Lower lobe of right lung (tissue), 2 donors: ENCODE measurements around the gene LRCH4. TPM values are rescaled to one million over a fixed set of nuclear protein-coding genes. Genes with fewer than 3 reads are reported as not detected.
A peak's percentile ranks its signal among the peaks of the same experiment; 100 is the strongest.

Source experiments
- ATAC-seq, 2 donors: fragments of 200-7000 bp; cut with Tn5 transposase; one replicate each; pipeline ENCODE4 v1.9.1; 2020 to 2022; ENCODE audit warnings: mild to moderate bottlenecking in 2 of 2, moderate library complexity in 2 of 2
- DNase-seq: peaks from one replicate; pipeline ENCODE4 v3.0.0-alpha.2; 2020
- H3K27ac ChIP-seq: fragments of 200-600 bp; one replicate; pipeline ENCODE4 v1.8.0; 2022
- H3K27me3 ChIP-seq: fragments of 200-600 bp; one replicate; pipeline ENCODE4 v1.8.0; 2022; ENCODE audit warnings: low read depth
- H3K36me3 ChIP-seq: fragments of 200-600 bp; one replicate; pipeline ENCODE4 v1.8.0; 2022; ENCODE audit warnings: mild to moderate bottlenecking
- H3K4me1 ChIP-seq: fragments of 200-600 bp; one replicate; pipeline ENCODE4 v1.8.0; 2022
- H3K4me3 ChIP-seq: fragments of 200-600 bp; one replicate; pipeline ENCODE4 v1.8.0; 2022; ENCODE audit warnings: mild to moderate bottlenecking
- H3K9me3 ChIP-seq: fragments of 200-600 bp; one replicate; pipeline ENCODE4 v1.8.0; 2022
- intact Hi-C: fragments of 100-400 bp; cut with DNase I; formaldehyde crosslinking; loops from one replicate; pipeline ENCODE4 v1.11.0; 2022
- total RNA-seq: library from RNA; stranded (reverse); fragmentation: NEBNext Ultra II Directional; extraction: Animal tissue kit (Norgen Biotek cat#: 25700); gene quantifications from one replicate; pipeline ENCODE4 v1.2.1, GENCODE V29; 2021
- TF ChIP-seq, protein P1 (sequence below): fragments of 200-600 bp; IDR thresholded peaks from one replicate; pipeline ENCODE4 v1.8.0; 2022; ENCODE audit warnings: antibody characterized with exemption, mild to moderate bottlenecking
- donor health status: DM: no; HTN: yes; CAD: no; lungs with severe emphysema.

LRCH4 gene
- total RNA-seq, 1 donor from 2014 or later, result 80.3 TPM

DNA sequence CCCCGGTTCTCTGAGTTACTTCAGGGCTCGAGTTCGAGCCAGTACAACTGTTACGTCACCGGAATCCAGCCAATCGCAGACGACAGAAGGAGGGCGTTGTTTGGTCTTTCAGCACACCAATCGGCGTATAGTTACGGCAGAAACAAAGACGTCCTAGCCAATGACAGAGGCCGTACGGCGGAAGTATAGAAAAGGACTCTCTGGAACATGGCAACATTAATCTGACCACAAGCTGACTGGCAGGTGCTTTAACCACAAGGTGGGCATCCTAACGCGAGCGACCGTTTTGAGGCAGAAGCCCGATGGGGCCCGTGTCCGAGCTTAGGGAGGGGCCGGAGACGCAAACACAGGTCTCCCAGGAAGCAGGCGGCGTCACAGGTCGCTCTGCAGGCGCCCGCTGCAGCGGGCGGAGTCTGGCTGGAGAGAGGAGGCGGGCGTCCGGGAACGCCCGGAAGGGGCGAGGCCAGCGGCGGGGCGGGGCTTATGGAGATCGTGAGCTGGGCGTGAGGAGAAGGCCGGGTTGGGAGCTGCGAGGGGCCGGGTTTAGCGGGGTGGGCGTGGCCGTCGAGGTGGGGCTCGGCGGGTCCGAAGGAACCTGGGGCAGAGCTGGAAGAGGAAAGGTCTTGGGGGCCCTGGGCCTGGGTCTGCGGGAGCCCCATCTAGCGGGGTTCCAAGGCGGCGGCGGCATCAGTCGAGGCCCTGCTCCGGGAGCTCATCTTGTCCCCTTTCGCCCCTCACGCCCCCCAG lies 26.2 kb upstream of the LRCH4 start, which contains the start of gene MOSPD3:
MOSPD3 (plus strand) TSS at position 558 of the 747 bp plus-strand sequence. CDS start 252 bp downstream, outside the sequence.
- peak within 1 kb of the TSS; percentile 96 for H3K27ac ChIP-seq
- TF ChIP-seq, protein P1, sequence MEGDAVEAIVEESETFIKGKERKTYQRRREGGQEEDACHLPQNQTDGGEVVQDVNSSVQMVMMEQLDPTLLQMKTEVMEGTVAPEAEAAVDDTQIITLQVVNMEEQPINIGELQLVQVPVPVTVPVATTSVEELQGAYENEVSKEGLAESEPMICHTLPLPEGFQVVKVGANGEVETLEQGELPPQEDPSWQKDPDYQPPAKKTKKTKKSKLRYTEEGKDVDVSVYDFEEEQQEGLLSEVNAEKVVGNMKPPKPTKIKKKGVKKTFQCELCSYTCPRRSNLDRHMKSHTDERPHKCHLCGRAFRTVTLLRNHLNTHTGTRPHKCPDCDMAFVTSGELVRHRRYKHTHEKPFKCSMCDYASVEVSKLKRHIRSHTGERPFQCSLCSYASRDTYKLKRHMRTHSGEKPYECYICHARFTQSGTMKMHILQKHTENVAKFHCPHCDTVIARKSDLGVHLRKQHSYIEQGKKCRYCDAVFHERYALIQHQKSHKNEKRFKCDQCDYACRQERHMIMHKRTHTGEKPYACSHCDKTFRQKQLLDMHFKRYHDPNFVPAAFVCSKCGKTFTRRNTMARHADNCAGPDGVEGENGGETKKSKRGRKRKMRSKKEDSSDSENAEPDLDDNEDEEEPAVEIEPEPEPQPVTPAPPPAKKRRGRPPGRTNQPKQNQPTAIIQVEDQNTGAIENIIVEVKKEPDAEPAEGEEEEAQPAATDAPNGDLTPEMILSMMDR, result no peak
- peaks cover 9% of the 10 kb centered on the region for H3K36me3 ChIP-seq
- H3K4me3 ChIP-seq, result peak within 1 kb of the TSS; percentile 84
- H3K27me3 ChIP-seq, result no peaks in the 10 kb centered on the region
- intact Hi-C loops, result no loop called here
- DNase-seq (peak; percentile 98), ATAC-seq (peak; percentile 98 to 99)
- no peaks in the 10 kb centered on the region for H3K9me3 ChIP-seq
- peaks cover 12% of the 10 kb centered on the region for H3K4me1 ChIP-seq

DNA sequence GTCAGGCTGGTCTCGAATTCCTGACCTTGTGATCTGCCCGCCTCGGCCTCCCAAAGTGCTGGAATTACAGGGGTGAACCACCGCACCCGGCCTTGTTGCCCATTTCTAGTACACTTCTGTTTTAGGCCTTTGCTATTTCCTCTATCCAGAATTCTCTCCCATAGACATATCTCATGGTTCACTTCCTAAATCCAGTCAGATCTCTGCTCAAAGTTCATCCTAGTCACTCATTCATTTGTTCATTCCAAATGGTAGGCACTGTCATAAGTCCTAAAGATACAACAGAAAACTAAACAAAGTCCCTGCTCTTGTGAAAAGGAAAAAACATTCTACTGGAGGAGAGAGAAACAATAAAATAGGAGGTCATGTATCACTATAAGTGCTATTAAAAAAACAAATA lies 24.0 kb upstream of the LRCH4 start:
- H3K4me1 ChIP-seq, result peaks cover 20% of the 10 kb centered on the region
- no peaks in the 10 kb centered on the region for H3K9me3 ChIP-seq
- ATAC-seq (no peak), DNase-seq (no peak)
- TF ChIP-seq, protein P1, result no peak
- H3K4me3 ChIP-seq, result no peak overlapping the region
- H3K27me3 ChIP-seq, result no peaks in the 10 kb centered on the region
- intact Hi-C loops, result no loop called here
- no peak overlapping the region for H3K27ac ChIP-seq
- H3K36me3 ChIP-seq, result peaks cover 4% of the 10 kb centered on the region

DNA sequence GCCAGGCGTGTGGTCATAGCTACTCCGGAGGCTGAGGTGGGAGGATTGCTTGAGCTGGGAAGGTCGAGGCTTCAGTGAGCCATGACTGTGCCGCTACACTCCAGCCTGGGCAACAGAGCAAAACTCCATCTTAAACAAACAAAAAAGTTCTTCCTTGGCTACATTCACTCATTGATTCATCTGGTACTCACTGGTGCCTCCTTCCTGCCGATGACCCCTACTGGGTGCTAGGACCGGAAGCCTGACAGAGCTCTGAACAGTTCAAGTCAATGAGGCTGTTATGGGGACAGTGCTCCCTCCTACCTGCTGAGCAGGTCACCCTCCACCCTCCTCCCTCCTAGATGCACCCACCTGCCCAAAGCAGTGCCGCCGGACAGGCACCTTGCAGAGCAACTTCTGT lies 21.2 kb upstream of the LRCH4 start:
- H3K4me1 ChIP-seq, result peaks cover 13% of the 10 kb centered on the region
- ATAC-seq (no peak), DNase-seq (no peak)
- intact Hi-C loops, result no loop called here
- H3K27me3 ChIP-seq, result no peaks in the 10 kb centered on the region
- H3K9me3 ChIP-seq, result no peaks in the 10 kb centered on the region
- H3K36me3 ChIP-seq, result no peaks in the 10 kb centered on the region
- H3K27ac ChIP-seq, result no peak overlapping the region
- H3K4me3 ChIP-seq, result no peak overlapping the region
- TF ChIP-seq, protein P1, result no peak

DNA sequence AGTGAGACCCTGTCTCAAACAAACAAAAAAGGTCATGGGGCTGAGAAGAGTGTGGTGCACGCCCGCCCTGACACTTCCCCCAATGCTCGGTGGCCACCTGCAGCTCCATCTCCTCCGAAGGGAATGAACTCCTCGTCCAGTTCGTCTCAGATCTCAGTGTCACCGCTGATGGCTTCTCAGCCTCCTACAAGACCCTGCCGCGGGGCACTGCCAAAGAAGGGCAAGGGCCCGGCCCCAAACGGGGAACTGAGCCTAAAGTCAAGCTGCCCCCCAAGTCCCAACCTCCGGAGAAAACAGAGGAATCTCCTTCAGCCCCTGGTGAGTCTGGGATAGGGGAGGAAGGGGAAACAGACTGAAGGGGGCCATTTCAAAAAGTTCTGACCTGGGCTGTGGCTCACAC lies 20.4 kb upstream of the LRCH4 start:
- no peak overlapping the region for H3K27ac ChIP-seq
- DNase-seq (no peak), ATAC-seq (no peak)
- intact Hi-C loops, result no loop called here
- no peak overlapping the region for H3K4me3 ChIP-seq
- no peaks in the 10 kb centered on the region for H3K36me3 ChIP-seq
- TF ChIP-seq, protein P1, result no peak
- H3K9me3 ChIP-seq, result no peaks in the 10 kb centered on the region
- peaks cover 13% of the 10 kb centered on the region for H3K4me1 ChIP-seq
- no peaks in the 10 kb centered on the region for H3K27me3 ChIP-seq

DNA sequence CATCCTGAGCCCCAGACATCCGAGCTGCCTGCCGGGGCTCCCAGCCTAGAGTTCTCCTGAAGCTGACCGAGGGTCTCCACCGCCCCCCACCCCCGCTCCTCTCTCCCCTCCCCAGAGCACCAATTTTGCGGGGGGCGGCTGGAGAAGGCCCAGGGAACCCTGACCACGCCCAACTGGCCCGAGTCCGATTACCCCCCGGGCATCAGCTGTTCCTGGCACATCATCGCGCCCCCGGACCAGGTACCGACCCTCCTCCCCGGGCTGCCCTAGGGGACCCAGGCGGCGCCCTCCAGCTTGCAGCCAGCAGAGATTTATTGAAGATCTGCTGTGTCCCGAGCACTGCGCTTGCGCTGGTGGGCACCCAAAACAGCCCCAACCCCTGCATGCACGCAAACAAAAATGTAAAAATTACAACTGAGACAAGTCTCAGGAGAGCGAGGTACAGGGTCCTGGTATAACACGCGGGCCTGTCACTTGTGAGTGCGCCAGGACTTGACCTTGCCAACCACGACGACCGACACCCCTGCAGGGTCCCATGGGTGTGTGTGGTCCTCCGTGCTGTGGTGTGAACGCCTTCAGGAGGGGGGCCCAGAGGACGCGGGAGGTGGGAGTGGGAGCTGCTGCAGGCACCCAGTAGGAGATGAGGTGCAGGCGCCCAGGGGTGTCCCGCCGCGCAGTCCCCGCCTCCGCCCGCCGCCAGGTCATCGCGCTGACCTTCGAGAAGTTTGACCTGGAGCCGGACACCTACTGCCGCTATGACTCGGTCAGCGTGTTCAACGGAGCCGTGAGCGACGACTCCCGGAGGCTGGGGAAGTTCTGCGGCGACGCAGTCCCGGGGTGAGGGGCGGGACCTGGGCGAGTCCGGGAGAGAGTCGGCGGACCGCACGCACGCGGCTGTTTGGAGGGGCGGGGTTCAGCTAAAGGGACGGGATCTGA lies 19.3 kb upstream of the LRCH4 start:
- Histone ChIP-seq H3K27me3 (no peaks in the 10 kb centered on the region), H3K4me3 (peak overlapping the region; percentile 71), H3K36me3 (no peaks in the 10 kb centered on the region), H3K4me1 (peaks cover 13% of the 10 kb centered on the region), H3K27ac (peak overlapping the region; percentile 51), H3K9me3 (no peaks in the 10 kb centered on the region)
- peak; percentile 44 to 54 for ATAC-seq
- peak; percentile 75 for DNase-seq
- intact Hi-C loops, result no loop called here
- TF ChIP-seq, protein P1, result no peak
